Osteoblast (primary cell): ENCODE data around the gene SMARCA4. TPM values are rescaled to one million over a fixed set of nuclear protein-coding genes. Genes with fewer than 3 reads are reported as not detected.

Experiments
- DNase-seq: peaks from one replicate; pipeline ENCODE4 v3.0.0; 2011; ENCODE audit warnings: low spot score, mixed read lengths; ENCODE audit not compliant: insufficient read length; ENCODE audit errors: missing footprints
- H2AFZ ChIP-seq: 2 replicates; pipeline ENCODE4 v1.6.0; 2011; ENCODE audit warnings: mild to moderate bottlenecking, low read length
- H3K27ac ChIP-seq: 2 replicates; pipeline ENCODE4 v1.5.1; 2011; ENCODE audit warnings: mild to moderate bottlenecking, low read depth, low read length, moderate library complexity
- H3K27me3 ChIP-seq: 2 replicates; pipeline ENCODE4 v1.6.0; 2012; ENCODE audit warnings: mild to moderate bottlenecking, control low read depth, inconsistent platforms, low read length, moderate library complexity; ENCODE audit not compliant: insufficient read depth
- H3K36me3 ChIP-seq: 2 replicates; pipeline ENCODE4 v1.5.1; 2011; ENCODE audit warnings: mild to moderate bottlenecking, low read length, control low read depth, moderate library complexity; ENCODE audit not compliant: insufficient read depth
- H3K4me1 ChIP-seq: 2 replicates; pipeline ENCODE4 v1.5.1; 2011; ENCODE audit warnings: mild to moderate bottlenecking, low read length, control low read depth, moderate library complexity; ENCODE audit not compliant: insufficient read depth
- H3K4me2 ChIP-seq: 2 replicates; pipeline ENCODE4 v1.6.0; 2011; ENCODE audit warnings: mild to moderate bottlenecking, low read length; ENCODE audit not compliant: insufficient read depth
- H3K4me3 ChIP-seq: fragments of 200-600 bp; sonication (generic); 3 replicates; pipeline ENCODE4 v1.5.1; 2012; ENCODE audit warnings: mild to moderate bottlenecking, low read length, inconsistent platforms; ENCODE audit not compliant: insufficient read depth
- H3K79me2 ChIP-seq: 2 replicates; pipeline ENCODE4 v1.6.0; 2012; ENCODE audit warnings: mild to moderate bottlenecking, low read length, control low read depth, inconsistent platforms; ENCODE audit not compliant: insufficient read depth
- H3K9me3 ChIP-seq: 2 replicates; pipeline ENCODE4 v1.5.1; 2011; ENCODE audit warnings: low read depth, low read length, control low read depth
- H4K20me1 ChIP-seq: 2 replicates; pipeline ENCODE4 v1.6.0; 2012; ENCODE audit warnings: mild to moderate bottlenecking, low read length, control low read depth; ENCODE audit not compliant: insufficient read depth
- total RNA-seq: library from RNA; depleted of rRNA; stranded (reverse); fragments of >200 nt; gene quantifications from 2 replicates; pipeline ENCODE4 v1.2.3, GENCODE V29; 2012
- TF ChIP-seq, protein P1 (sequence below): IDR thresholded peaks from 2 replicates; pipeline ENCODE4 v1.5.1; 2011; ENCODE audit warnings: mild to moderate bottlenecking, low read depth, low read length, moderate library complexity; ENCODE audit errors: extremely low read depth

Gene SMARCA4
- total RNA-seq, 1 donor, result 52.8 TPM

DNA sequence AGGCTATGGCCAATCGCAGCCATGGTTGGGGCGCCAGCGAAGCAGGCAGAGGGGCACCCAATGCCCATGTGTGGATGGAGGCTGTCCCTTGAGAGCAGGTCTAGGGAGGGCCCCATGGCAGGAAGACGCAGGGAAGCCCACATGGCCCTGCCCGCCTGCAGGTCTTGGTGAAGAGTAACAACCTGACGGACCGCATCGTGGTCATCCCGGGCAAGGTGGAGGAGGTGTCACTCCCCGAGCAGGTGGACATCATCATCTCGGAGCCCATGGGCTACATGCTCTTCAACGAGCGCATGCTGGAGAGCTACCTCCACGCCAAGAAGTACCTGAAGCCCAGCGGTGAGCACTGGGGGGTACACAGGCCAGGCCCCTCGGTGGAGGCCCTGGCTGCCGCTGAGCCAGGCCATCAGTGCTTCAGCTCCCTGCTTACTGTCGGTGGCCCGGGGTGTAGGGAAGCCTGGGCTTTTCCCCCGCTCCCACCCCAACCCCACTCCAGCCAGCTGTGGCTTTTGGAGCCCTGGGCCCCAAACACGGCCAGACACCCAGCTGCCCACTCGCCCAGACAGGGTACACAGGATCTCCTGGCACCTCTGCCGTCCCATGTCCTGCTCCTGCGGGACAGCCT lies 47.0 kb upstream of the SMARCA4 start:
- H3K4me2 ChIP-seq, result no peak overlapping the region
- H2AFZ ChIP-seq, result no peak overlapping the region
- H4K20me1 ChIP-seq, result peaks cover 10% of the 10 kb centered on the region
- H3K79me2 ChIP-seq, result no peaks in the 10 kb centered on the region
- H3K36me3 ChIP-seq, result peaks cover 27% of the 10 kb centered on the region
- no peaks in the 10 kb centered on the region for H3K27me3 ChIP-seq
- no peaks in the 10 kb centered on the region for H3K9me3 ChIP-seq
- H3K4me3 ChIP-seq, result no peak overlapping the region
- no peak for DNase-seq
- TF ChIP-seq, protein P1, sequence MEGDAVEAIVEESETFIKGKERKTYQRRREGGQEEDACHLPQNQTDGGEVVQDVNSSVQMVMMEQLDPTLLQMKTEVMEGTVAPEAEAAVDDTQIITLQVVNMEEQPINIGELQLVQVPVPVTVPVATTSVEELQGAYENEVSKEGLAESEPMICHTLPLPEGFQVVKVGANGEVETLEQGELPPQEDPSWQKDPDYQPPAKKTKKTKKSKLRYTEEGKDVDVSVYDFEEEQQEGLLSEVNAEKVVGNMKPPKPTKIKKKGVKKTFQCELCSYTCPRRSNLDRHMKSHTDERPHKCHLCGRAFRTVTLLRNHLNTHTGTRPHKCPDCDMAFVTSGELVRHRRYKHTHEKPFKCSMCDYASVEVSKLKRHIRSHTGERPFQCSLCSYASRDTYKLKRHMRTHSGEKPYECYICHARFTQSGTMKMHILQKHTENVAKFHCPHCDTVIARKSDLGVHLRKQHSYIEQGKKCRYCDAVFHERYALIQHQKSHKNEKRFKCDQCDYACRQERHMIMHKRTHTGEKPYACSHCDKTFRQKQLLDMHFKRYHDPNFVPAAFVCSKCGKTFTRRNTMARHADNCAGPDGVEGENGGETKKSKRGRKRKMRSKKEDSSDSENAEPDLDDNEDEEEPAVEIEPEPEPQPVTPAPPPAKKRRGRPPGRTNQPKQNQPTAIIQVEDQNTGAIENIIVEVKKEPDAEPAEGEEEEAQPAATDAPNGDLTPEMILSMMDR, result no peak
- peaks cover 11% of the 10 kb centered on the region for H3K4me1 ChIP-seq
- H3K27ac ChIP-seq, result no peak overlapping the region

DNA sequence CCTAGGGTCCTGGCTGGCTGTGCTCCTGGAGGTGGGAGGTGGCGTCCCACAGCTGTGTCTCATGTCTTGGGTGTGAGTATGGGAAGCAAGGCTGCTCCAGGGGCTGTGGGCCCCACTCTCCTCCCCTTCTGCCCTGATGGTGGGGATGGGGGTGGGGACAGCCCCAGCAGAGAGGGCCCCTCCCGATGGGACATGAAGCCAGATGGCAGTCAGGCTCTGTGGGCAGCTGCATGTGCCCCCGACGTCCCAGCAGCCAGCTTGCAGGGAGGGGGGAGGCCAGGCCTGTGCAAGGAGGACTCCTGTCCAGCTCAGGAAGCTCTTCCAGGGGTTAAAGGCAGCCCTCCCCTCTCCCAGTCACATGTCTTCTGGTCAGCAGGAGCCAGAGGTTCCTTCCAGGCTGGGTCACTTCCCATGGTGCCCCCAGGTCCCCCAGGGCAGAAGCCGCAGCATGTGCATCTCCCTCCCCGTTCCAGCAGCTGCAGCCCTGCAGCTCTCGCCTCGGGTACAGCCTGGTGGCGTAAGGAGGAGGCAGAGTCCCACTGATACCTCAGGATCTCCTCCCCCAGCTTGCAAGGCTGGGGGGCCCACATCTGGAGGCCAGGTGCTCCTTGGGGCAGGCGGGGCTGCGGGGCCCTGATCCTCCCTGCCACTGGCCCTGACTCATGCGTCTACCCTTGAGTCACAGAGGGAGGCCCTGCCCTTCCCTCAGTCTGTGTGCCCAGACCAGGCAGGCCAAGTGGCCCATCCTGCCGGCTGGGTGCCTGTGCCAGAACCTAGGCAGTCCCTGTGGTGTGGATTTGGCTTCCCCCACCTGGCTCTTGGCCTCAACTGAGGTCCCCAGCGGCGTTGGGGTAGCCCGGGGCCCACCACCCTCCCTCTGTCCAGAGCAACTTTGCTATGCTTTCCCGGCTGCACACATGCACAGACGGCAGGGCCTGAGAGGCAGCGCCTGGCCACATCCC lies 45.4 kb upstream of the SMARCA4 start:
- Histone ChIP-seq H3K36me3 (peaks cover 29% of the 10 kb centered on the region), H3K4me2 (no peak overlapping the region)

DNA sequence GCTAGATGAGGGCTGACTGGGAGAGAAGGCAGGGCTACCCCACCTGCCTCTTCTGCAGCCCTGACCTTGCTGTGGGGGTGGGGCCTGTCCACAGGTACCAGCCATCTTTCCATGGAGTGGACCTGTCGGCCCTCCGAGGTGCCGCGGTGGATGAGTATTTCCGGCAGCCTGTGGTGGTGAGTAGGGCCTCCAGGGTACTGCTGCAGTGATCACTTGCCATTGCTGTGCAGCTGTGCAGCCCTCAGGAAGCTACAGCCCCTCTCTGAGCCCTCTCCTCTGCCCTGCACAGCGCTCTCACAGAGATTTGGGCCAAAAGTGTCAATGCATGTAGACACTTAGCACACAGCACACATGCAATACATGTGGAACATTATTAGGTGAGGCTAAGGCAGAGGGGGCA lies 44.2 kb upstream of the SMARCA4 start:
- Histone ChIP-seq H2AFZ (no peak overlapping the region), H3K4me1 (peaks cover 11% of the 10 kb centered on the region), H3K27me3 (no peaks in the 10 kb centered on the region), H3K4me2 (no peak overlapping the region), H3K4me3 (no peak overlapping the region), H4K20me1 (peaks cover 10% of the 10 kb centered on the region), H3K79me2 (no peaks in the 10 kb centered on the region), H3K27ac (no peak overlapping the region), H3K9me3 (no peaks in the 10 kb centered on the region), H3K36me3 (peaks cover 35% of the 10 kb centered on the region)
- TF ChIP-seq, protein P1, result no peak
- DNase-seq, result peak; percentile 42

More for the DNA sequence above, 45.4 kb upstream of the SMARCA4 start:
- H2AFZ ChIP-seq, result no peak overlapping the region
- H3K27ac ChIP-seq, result peak overlapping the region; percentile 45
- H3K79me2 ChIP-seq, result no peaks in the 10 kb centered on the region
- peaks cover 10% of the 10 kb centered on the region for H4K20me1 ChIP-seq
- peaks cover 11% of the 10 kb centered on the region for H3K4me1 ChIP-seq
- DNase-seq, result peak; percentile 99
- TF ChIP-seq, protein P1, result no peak
- H3K9me3 ChIP-seq, result no peaks in the 10 kb centered on the region
- no peak overlapping the region for H3K4me3 ChIP-seq
- H3K27me3 ChIP-seq, result no peaks in the 10 kb centered on the region

DNA sequence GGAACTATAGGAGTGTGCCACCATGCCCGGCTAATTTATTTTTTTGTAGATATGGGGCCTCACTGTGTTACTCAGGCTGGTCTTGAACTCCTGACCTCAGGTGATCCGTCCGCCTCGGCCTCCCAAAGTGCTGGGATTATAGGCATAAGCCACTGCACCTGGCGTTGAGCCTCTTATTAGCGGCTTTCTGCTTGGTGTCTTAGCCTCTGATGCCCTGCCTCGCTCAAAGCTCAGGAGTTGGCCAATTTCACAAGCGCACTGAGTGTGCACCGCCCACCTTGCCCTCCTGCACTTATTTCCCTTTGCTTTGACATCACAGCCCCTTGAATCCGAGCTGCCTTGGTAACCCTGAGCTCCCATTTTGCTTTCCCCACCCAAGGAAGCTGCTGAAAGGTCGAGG lies 42.5 kb upstream of the SMARCA4 start:
- Histone ChIP-seq H4K20me1 (peaks cover 10% of the 10 kb centered on the region), H3K4me1 (peaks cover 11% of the 10 kb centered on the region), H2AFZ (no peak overlapping the region), H3K9me3 (no peaks in the 10 kb centered on the region), H3K27ac (no peak overlapping the region), H3K4me2 (no peak overlapping the region), H3K79me2 (peaks cover under 1% of the 10 kb centered on the region), H3K4me3 (no peak overlapping the region), H3K36me3 (peaks cover 44% of the 10 kb centered on the region), H3K27me3 (no peaks in the 10 kb centered on the region)
- no peak for DNase-seq
- TF ChIP-seq, protein P1, result no peak
